SH-SY5Y (cell line): ENCODE data around the gene ACBD3.

Experiments
- GATA2 ChIP-seq: IDR thresholded peaks from 2 replicates; pipeline ENCODE4 v1.6.1; 2011; ENCODE audit warnings: mild to moderate bottlenecking, low read depth, low read length
- GATA3 ChIP-seq: IDR thresholded peaks from 2 replicates; pipeline ENCODE4 v1.6.1; 2011; ENCODE audit warnings: low read depth, mild to moderate bottlenecking, low read length, moderate library complexity

ACBD3 gene

DNA sequence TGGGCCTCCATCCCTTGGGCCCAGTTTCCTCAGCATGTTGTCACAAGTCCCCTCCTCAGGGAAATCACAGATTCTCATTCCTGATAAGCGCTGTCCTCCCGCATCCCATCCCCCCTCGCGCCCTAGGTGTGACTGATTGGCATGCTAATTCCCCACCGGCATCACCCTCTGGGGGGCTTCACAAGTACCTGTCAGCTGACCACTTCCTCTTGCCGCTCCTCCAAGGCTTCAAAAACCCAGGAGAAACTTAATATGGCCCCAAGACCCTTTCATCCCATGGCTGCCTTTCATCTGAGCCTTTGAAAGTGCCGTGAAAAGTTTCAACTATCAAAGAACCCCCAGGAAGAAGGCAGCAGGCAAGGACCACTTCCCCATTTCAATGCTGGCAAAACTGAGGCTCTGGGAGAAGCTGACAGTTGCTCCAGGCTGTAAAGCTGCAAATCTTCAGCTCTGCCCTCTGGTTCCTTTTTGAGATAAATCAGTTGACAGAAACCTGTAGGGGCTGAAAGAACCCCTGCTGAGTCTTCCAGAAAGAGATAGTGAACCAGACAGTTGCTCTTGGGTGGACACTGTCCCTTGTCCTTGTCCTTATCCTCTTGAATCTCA is 24.1 kb upstream of the ACBD3 start:
- no peak for TF ChIP-seq GATA3
- TF ChIP-seq GATA2, result no peak

GRCh38 chr1:226209307-226210059 is 22.9 kb upstream of the ACBD3 start:
- no peak for TF ChIP-seq GATA2
- TF ChIP-seq GATA3, result no peak

DNA sequence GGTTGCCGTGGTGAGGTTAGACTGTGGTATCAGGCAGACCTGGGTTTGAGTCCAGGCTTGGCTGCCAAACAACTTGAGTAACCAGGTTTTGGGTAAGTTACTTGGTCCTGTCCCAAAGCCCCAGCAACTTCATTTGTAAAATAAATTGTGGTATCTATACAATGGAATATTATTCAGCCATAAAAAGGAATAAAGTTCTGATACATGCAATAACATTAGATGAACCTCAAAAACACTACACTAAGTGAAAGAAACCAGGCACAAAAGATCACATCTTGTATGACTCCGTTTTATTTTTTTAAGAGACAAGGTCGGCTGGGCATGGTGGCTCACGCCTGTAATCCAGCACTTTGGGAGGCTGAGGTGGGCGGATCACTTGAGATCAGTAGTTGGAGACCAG is 20.5 kb upstream of the ACBD3 start:
- TF ChIP-seq GATA3 (no peak), GATA2 (no peak)

DNA sequence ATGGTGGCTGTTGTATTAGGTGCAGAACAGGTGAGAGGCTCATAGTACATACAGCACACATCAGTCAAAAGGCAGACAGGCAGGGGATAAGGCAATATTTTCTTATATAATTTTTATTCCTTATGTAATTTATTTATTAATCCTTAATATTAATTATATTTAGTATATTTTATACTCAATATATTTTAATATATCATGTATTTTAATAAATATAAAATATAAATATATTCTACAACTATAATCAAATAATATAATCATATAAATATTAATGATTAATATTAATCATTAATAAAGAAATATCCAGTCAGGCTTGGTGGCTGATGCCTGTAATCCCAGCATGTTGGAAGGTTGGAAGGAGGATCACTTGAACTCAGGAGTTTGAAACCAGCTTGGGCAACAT is 17.7 kb upstream of the ACBD3 start:
- TF ChIP-seq GATA3 (no peak), GATA2 (no peak)

- TF ChIP-seq GATA2, result no peak
Observed at GRCh38 chr1:226203655-226204054, 17.1 kb upstream of the ACBD3 start.

GRCh38 chr1:226203240-226203639 is 16.7 kb upstream of the ACBD3 start:
- TF ChIP-seq GATA2 (no peak), GATA3 (no peak)

DNA sequence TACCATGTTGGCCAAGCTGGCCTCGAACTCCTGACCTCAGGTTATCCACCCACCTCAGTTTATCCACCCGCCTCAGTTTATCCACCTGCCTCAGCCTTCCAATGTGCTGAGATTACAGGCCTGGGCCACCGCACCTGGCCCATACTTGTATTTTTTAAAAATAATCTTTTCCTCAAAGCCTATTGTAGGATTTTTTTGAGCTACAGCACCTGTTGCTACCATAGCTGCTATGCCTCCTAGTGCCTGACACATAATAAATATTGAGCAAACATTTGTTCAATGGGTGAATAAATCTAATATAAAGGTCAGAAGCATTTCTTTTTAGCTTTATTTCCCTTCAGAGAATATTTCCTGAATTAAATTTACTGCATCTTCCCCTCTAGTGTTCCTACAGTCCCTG is 15.7 kb upstream of the ACBD3 start:
- TF ChIP-seq GATA3 (no peak), GATA2 (no peak)

DNA sequence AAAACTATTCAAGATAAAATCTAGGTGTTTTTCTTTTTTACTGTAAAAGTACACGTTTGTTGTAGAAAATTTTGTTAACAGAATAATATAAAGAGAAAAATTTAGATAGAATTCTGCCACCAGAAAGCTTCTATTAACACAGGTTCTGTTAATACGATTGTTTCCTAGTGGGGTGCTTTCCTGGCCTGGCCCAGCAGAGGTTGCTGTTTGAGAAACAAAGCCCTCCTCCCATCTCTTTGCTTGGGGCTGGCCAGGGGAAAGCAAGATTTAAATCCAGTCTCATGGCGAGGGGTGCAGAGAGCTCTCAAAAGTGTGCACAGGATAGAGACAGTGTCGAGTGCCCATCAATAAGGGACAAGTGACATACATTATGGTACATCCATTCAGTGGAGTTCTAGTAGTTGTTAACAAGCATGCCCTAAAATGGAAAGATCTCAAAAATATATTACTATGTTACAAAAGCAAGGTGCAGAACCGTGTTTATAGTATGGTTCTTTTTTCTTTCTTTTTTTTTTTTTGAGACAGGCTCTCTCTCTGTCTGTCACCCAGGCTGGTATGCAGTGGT is 14.6 kb upstream of the ACBD3 start:
- no peak for TF ChIP-seq GATA3
- TF ChIP-seq GATA2, result no peak

DNA sequence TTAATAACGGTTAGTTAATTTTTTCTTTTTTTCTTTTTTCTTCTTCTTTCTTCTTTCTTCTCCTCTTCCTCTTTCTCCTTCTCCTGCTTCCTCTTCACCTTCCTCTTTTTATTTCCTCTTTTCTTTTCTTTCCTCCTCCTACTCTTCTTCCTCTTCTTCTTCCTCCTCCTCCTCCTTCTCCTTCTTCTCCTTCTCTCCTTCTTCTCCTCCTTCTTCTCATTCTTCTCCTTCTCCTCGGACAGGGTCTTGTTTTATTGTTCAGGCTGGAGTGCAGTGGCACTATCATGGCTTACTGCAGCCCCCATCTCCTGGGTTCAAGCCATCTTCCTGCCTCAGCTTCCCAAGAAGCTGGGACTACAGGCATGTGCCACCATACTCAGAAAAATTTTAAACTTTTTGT is 13.4 kb upstream of the ACBD3 start:
- TF ChIP-seq GATA2 (no peak), GATA3 (no peak)

DNA sequence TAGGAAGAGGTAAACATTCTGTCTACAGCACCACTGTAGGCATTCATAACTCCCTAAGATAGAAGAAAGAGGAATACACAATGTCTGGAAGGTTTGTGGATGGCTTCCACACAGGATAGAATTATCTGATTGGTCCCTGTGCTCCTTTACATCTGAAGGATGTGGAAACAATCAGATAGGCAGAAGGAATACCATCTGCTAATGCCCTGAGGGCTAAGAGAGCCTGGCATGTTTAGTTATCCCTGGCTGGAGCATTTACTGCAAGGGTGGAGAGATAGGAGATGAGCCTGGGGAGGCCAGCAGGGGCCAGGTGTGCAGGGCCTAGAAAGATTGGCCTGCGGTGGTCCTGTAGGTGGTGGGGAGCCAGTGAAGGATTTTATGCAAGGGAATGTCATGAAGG is 8.6 kb upstream of the ACBD3 start:
- TF ChIP-seq GATA3 (no peak), GATA2 (peak; percentile 48)

DNA sequence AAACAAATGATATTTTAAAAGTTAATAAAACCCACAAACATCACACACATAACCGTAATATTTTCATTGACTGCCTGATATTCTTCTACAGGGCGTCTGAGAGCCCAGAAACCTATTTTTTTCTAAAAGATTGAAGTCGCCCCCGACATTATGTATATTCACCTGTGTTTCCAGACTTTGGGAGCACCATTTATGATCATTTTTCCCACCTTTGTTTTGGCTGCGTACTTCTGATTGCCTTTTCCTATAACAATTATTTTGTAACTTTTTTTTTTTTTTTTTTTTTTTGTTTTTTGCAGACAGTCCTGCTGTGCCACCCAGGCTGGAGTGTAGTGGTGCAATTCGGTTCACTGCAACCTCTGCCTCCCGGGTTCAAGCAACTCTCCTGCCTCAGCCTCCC is 839 bp upstream of the ACBD3 start:
- TF ChIP-seq GATA2 (no peak), GATA3 (no peak)

DNA sequence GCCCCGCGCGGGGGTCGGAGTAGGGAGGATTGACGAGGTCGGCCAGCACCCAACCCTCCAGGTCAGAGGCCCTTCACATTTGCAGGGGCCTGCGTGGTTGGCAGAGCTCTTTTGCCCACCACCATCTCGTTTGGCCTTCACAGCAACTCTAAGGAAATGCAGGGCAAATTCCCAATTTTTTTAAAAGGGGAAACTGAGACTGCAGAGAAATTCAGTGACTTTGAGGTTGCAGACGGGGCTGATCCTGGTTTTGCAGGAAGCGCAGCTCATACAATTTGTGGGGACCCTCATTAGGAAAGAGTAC is 430 bp upstream of the ACBD3 start:
- TF ChIP-seq GATA3 (no peak), GATA2 (no peak)

DNA sequence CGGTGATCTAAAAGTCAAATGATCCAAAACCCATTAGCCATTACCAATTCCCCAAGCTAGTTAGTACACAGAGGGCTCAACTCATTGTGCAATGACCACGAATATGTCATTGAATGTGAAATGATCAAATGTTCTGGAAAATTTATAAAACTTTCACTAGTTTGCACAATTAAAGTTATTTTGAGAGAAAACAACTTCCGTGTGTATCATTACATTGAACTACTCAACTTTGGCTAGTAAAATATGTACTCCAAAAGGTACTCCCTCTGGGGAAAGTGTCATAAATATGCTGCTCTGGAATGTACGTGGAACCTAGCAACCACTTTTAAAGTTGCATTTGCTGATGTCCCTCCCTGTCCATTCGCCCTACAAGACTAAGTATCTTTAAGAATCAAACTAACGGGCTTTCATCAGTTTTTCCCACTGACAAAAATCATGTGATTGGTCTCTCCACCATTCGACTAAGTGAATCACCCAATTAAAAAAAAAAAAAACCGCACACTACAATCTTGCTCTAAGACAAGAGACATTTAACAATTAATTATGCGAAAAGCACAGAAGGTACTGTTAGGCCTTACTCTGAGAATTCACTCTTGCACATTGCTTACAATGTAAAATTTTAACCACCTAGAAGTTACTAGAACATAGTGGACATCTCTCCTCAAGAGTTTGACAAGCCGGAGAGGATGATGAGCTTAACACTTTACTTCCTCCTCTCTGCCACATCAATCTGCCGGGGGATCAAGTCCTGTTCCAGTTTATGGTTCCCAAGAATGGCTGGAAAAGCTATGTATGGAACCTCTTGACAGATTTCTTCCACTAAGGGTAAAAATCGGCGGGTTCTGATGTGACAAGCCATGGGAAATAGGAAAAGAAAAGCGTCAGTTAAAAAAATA is 1.2 kb downstream of the ACBD3 start:
- TF ChIP-seq GATA2 (no peak), GATA3 (no peak)

DNA sequence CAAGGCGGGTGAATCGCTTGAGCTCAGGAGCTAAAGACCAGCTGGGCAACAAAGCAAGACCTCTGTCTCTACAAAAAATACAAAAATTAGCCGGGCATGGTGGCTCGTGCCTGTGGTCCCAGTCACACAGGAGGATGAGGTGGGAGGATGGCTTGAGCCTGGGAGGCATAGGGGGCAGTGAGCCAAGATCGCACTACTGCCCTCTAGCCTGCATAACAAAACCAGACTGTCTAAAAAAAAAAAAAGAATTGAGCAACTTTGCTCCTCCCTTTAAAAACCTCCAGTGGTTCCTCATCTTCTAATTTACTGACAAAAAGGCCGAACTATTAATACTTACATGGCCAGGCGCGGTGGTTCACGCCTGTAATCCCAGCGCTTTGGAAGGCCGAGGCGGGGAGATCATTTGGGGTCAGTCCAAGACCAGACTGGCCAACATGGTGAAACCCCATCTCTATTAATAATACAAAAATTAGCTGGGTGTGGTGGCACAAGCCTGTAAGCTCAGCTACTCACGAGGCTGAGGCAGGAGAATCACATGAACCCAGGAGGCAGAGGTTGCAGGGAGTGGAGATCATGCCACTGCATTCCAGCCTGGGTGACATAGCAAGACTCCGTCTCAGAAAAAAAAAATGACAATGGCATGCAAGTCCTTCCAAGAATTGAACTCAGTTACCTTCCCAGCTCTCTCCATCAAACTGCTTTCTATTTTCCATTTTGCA is 4.4 kb downstream of the ACBD3 start:
- no peak for TF ChIP-seq GATA2
- TF ChIP-seq GATA3, result no peak
